ENCODE results near the gene FAM76A.

DNA sequence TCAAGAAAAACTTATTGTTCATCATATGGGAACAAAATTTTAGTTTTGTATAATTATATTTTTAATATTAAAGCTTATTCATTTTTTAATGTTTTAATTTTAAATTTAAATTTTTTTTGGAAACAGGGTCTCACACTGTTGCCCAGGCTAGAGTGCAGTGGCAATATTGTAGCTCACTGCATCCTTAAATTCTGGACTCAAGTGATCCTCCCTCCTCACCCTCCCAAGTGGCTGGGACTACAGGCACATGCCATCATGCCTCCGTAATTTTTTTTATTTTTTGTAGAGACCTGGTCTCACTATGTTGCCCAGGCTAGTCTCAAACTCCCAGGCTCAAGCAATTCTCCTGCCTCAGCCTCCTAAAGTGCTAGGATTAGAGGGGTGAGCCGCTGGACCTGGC lies 20.2 kb upstream of the FAM76A start:
- TF ChIP-seq POLR2A (IDR thresholded peaks at IDR 0.05; ENCODE audit: low read depth, low read length): no peak
- no peak for TF ChIP-seq CTCF (IDR thresholded peaks at IDR 0.05; ENCODE audit: extremely low read depth in 1 of 2, insufficient read depth in 1 of 2, low read depth in 1 of 2, low read length in 2 of 2)
- TF ChIP-seq EZH2 (IDR thresholded peaks at IDR 0.05; ENCODE audit: borderline replicate concordance, low read depth, low read length, severe bottlenecking): no peak
- TF ChIP-seq JUN (IDR thresholded peaks at IDR 0.05; ENCODE audit: borderline replicate concordance, insufficient read depth, insufficient read length, low read depth): no peak
- no peak for TF ChIP-seq MAX (IDR thresholded peaks at IDR 0.05; ENCODE audit: insufficient read depth, insufficient read length)
- TF ChIP-seq POLR2AphosphoS5 (IDR thresholded peaks at IDR 0.05; ENCODE audit: insufficient read depth, low read depth, low read length): no peak
- no peak for TF ChIP-seq FOS (IDR thresholded peaks at IDR 0.05; ENCODE audit: borderline replicate concordance, insufficient read depth, low read length)
- TF ChIP-seq MYC (IDR thresholded peaks at IDR 0.05; ENCODE audit: low read depth, low read length): no peak
